Mucosa of descending colon (tissue), 3 donors: Measurements from ENCODE around the gene ARHGAP26. TPM values are rescaled to one million over a fixed set of nuclear protein-coding genes. Genes with fewer than 3 reads are reported as not detected.
A peak's percentile ranks its signal among the peaks of the same experiment; 100 is the strongest.

Source experiments
- ATAC-seq: fragments of 200-7000 bp; cut with Tn5 transposase; one replicate; pipeline ENCODE4 v1.9.1; 2020; ENCODE audit warnings: mild to moderate bottlenecking, moderate library complexity
- DNase-seq, 3 donors: peaks; one replicate each; pipeline ENCODE4 v3.0.0-alpha.2; 2020
- H3K36me3 ChIP-seq: fragments of 200-600 bp; one replicate; pipeline ENCODE4 v1.8.0; 2021; ENCODE audit warnings: low read depth, mild to moderate bottlenecking
- H3K4me1 ChIP-seq: fragments of 200-600 bp; one replicate; pipeline ENCODE4 v1.8.0; 2021; ENCODE audit warnings: low read depth, mild to moderate bottlenecking
- H3K4me3 ChIP-seq: fragments of 200-600 bp; one replicate; pipeline ENCODE4 v1.8.0; 2021; ENCODE audit warnings: mild to moderate bottlenecking
- H3K9me3 ChIP-seq: fragments of 200-600 bp; one replicate; pipeline ENCODE4 v1.8.0; 2021; ENCODE audit warnings: mild to moderate bottlenecking
- CTCF ChIP-seq: fragments of 200-600 bp; IDR thresholded peaks from one replicate; pipeline ENCODE4 v1.8.0; 2022; ENCODE audit warnings: antibody characterized with exemption, mild to moderate bottlenecking
- intact Hi-C, 2 donors: fragments of 100-400 bp; cut with DNase I in 1 of 2; cut with micrococcal nuclease in 1 of 2; formaldehyde crosslinking; loops; one replicate each; pipeline versions ENCODE4 v1.11.0 to v1.11.1; 2022; cut with DNase I, micrococcal nuclease
- total RNA-seq, 3 donors: library from RNA; stranded (reverse); fragmentation: NEBNext Ultra II Directional in 2 of 3; extraction: Animal tissue kit (Norgen Biotek cat#: 25700) in 2 of 3; gene quantifications; one replicate each; pipeline versions ENCODE4 v1.2.1 to v1.2.4, GENCODE V29; 2021 to 2023
- donor health status: DM: no; HTN: no; CAD: no; lungs with moderate emphysema.
- donor health status: DM: no; HTN: no; CAD: no.
- donor health status: DM: no; HTN: yes; CAD: no.

ARHGAP26 gene
- total RNA-seq, 3 donors from 2014 or later, result 52.9 to 96.0 (median 67.8) TPM

- TF ChIP-seq CTCF, result no peak
- ATAC-seq (no peak), DNase-seq (no peak)
- no peak overlapping the region for H3K4me3 ChIP-seq
- H3K4me1 ChIP-seq, result no peaks in the 10 kb centered on the region
- H3K36me3 ChIP-seq, result no peaks in the 10 kb centered on the region
- no peaks in the 10 kb centered on the region for H3K9me3 ChIP-seq
- intact Hi-C loops, result no loop called here
Measured at GRCh38 chr5:143101121-143101520, 330.9 kb downstream of the ARHGAP26 start.

DNA sequence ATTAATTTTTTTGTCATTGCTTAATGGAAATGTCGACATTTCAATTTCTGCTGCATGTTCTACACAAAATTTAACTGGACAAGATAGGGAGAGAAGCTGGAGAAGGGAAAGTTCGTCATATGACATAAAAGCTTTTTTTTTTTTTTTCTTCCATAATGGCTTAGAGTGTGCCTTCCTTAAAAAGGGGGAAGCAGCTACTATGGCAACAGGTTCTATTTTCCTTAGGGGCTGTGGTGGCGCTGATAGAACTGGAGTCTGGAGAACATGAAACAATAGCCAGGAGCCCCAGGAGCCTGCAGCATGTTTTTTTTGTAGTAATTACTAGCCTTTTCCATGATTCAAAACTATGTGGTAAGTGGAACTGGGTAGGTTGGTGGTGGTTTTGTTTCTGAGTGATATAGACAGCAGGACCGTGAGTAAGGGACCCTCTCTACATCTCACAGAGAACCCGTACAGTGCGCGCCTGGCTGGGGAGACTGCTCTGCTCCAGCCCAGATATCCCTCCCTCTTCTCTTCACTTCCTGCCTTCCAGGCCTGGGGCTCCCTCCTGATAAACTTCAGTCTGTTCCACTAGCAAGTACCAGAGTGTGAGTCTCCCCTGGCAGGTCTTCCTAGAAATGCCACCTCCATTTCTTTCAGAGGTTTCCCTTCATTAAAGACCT is 331.7 kb downstream of the ARHGAP26 start:
- Histone ChIP-seq H3K36me3 (no peaks in the 10 kb centered on the region), H3K4me3 (no peak overlapping the region), H3K4me1 (no peaks in the 10 kb centered on the region), H3K9me3 (no peaks in the 10 kb centered on the region)
- no peak for DNase-seq
- intact Hi-C loops, result no loop called here
- ATAC-seq, result no peak
- no peak for TF ChIP-seq CTCF

GRCh38 chr5:143102411-143102810 is 332.2 kb downstream of the ARHGAP26 start:
- intact Hi-C loops, result no loop called here
- H3K4me1 ChIP-seq, result no peaks in the 10 kb centered on the region
- H3K36me3 ChIP-seq, result no peaks in the 10 kb centered on the region
- no peak for TF ChIP-seq CTCF
- no peak for DNase-seq
- no peak for ATAC-seq
- H3K9me3 ChIP-seq, result no peaks in the 10 kb centered on the region
- H3K4me3 ChIP-seq, result no peak overlapping the region

GRCh38 chr5:143105216-143105905 is 335.2 kb downstream of the ARHGAP26 start:
- Histone ChIP-seq H3K4me3 (no peak overlapping the region), H3K36me3 (no peaks in the 10 kb centered on the region), H3K4me1 (peaks cover 5% of the 10 kb centered on the region), H3K9me3 (no peaks in the 10 kb centered on the region)
- TF ChIP-seq CTCF, result no peak
- DNase-seq (no peak), ATAC-seq (no peak)
- intact Hi-C loops, result no loop called here

- intact Hi-C loops, result no loop called here
- Histone ChIP-seq H3K4me3 (no peak overlapping the region), H3K9me3 (no peaks in the 10 kb centered on the region), H3K36me3 (no peaks in the 10 kb centered on the region), H3K4me1 (peaks cover 10% of the 10 kb centered on the region)
- TF ChIP-seq CTCF, result no peak
- DNase-seq, result peak in 1 of 3 donors; percentile 32
- peak; percentile 55 for ATAC-seq
Measured at GRCh38 chr5:143106174-143106573, 336.0 kb downstream of the ARHGAP26 start.
